HG03442 (cell line): ENCODE measurements around the gene CLEC18A.
"Not testable (repeated sequence)": the region's sequence is repeated elsewhere in the genome, so short reads cannot be mapped to it uniquely, and the experiment has no call there.

Experiments used
- ATAC-seq: cut with Tn5 transposase; IDR thresholded peaks from one replicate; pipeline ENCODE4 v1.9.1; 2021; ENCODE audit warnings: mild to moderate bottlenecking, moderate library complexity; ENCODE audit not compliant: unreplicated experiment

CLEC18A gene

GRCh38 chr16:69930117-69930776, 20.9 kb upstream of the CLEC18A start:
- ATAC-seq, result no peak

DNA sequence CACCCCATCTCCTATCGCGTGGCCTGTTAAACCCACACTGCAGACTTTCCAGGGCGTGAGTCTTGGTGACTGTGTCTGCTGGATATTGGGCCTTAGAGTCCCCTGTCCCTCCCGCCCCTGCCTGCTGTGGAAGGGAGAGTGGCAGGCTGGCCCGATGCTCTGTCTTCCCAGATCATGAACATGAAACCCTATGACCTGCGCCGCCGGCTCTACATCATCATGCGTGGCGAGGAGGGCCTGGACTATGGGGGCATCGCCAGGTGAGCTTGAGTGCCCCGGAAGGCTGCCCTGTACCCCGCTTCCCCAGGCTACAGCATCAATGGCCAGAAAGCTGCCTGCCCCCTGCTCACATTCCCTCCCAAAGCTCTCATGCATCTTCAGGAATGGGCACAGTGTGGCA, 19.5 kb upstream of the CLEC18A start:
- no peak for ATAC-seq

DNA sequence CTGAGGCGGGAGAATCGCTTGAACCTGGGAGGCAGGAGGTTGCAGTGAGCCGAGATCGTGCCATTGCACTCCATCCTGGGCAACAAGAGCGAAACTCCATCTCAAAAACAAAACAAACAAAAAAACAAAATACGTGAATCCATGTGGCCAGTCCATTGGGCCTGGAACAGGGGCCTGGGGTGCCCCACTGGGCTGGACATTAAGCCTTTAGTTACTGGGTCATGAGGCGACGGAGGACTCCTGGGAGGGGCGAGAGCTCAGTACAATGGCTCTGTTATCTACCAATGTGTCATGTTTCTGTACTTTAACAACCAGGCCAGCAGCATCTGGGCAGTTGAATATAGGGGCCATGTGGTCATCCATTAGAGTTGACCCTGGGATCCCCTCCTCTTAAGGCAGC, 18.9 kb upstream of the CLEC18A start:
- ATAC-seq, result no peak

DNA sequence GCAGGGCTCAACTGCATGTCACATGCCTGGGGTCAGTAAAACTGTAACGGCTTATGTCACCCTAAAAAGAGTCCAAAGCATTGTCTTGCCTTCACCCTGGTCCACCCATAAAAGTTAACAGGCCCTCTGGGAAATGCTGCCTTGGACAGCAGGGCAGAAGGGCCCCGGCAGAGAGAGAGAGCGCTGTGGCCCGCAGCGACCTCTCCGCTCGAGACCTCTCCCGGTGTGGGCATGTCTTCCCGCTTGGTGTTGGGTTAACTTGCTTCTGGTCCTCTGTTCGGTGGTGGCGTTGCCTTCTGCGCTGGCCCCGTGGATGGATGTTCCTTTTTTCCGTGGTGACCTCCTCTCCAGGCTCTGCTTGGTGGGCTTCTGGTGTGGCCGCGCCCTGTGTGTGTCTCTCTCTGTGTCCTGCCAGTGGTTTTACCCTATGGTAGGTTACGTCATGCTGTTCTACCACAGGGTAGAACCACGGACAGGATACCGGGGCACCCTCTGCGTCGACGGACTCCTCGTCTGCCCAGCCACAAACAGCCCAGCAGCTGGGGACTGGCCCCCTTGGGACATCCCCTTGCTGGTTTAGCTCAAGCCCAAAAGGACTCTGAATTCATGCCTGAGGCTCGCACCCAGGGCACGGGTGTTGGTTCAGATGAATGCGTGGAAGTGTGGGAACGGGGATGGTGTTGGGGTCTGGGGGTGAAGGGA, 18.3 kb upstream of the CLEC18A start:
- no peak for ATAC-seq

- ATAC-seq, result no peak
These were observed 17.1 kb upstream of the CLEC18A start for GRCh38 chr16:69934044-69934443.

DNA sequence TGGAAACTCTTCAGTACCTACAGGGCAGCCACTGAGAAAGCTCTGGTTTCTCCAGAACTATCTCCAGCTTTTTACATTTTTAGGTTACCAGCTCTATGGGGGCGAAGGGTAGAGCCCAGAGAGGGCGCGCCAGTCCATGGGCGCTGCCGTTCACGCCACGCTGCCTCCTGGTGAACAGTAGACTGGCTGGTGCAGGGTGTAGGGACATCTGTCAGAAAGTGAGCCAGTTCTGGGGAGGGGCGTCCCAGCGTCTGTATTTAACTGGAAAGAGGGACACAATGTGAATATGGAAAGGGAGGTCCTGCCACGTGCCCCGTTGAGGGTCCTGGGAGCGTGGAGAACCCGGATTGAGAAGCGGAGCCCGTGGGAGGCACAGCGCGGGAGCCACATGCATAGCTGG, 16.4 kb upstream of the CLEC18A start:
- no peak for ATAC-seq

DNA sequence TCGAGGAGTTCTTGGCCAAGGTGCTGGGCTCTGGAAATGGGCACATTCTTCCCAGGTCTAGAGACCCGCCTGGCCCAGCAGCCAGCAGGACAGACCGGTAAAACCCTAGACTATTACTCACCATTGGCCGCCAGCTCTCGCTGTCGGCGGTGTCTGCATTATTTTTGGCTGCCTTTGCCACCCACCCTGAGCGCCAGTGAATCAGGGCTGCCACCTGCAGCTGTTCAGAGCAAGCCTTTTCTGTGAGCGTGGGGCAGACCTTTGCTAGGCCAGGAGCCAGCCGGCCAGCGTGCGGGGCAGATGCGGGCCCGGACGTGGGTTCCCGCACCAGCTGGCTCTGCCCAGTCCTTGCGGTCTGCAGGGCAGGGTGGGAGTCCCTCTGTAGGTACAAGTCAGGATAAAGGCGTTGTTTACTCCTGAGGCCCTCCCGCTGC, 15.8 kb upstream of the CLEC18A start:
- no peak for ATAC-seq

- no peak for ATAC-seq
These were observed 15.4 kb upstream of the CLEC18A start for GRCh38 chr16:69935740-69936139.

DNA sequence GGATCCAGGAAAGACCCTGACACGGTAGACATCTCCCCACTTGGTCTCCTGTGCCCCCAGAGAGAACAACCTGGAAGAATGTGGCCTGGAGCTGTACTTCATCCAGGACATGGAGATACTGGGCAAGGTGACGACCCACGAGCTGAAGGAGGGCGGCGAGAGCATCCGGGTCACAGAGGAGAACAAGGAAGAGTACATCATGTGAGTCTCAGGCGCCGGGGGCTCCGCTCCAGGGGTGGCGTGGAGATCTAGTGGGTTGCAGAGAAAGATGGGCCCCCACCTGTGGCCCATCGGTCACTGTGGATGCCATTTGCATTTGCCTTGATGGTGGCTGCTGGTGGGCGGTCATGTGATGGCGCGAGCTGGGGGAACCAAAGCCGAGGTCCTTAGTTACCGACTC, 14.9 kb upstream of the CLEC18A start:
- no peak for ATAC-seq

DNA sequence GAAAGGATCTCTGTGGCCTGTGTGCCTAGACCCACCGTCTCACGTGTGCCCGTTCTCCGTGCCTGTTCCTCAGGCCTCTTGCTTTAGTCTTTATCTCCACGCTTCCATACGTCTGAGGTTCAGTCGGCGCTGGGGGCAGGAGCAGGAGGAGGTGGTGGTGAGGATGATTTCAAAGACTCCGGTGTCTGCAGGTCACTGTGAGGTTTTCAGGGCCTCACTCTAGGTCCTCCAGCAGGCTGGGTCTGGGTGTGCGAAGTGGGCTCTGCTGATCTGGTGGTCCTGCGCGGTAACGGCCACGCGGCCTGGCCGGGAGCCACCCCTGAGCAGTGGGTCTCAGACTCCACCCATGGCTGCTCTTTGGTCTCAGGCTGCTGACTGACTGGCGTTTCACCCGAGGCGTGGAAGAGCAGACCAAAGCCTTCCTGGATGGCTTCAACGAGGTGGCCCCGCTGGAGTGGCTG, 14.4 kb upstream of the CLEC18A start:
- ATAC-seq, result no peak

DNA sequence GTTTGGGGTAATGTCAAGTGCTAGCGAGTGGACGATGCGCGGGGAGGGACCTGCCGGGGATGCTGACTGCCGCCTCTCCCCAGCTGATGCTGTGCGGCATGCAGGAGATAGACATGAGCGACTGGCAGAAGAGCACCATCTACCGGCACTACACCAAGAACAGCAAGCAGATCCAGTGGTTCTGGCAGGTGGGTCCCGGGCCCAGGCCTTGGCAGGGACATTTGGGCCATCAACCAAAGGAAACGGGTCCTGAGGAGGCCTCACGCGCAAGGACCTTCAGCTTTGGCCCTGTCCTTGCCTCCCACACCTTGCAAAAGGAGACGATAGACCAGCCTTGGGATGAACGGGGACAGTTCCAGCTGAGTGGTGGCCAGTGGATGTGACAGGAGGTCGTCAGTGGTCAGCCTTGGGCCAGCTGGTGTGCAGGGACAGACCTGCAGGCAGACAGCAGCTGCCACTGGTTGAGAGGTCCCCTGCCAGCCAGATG, 13.6 kb upstream of the CLEC18A start:
- no peak for ATAC-seq

DNA sequence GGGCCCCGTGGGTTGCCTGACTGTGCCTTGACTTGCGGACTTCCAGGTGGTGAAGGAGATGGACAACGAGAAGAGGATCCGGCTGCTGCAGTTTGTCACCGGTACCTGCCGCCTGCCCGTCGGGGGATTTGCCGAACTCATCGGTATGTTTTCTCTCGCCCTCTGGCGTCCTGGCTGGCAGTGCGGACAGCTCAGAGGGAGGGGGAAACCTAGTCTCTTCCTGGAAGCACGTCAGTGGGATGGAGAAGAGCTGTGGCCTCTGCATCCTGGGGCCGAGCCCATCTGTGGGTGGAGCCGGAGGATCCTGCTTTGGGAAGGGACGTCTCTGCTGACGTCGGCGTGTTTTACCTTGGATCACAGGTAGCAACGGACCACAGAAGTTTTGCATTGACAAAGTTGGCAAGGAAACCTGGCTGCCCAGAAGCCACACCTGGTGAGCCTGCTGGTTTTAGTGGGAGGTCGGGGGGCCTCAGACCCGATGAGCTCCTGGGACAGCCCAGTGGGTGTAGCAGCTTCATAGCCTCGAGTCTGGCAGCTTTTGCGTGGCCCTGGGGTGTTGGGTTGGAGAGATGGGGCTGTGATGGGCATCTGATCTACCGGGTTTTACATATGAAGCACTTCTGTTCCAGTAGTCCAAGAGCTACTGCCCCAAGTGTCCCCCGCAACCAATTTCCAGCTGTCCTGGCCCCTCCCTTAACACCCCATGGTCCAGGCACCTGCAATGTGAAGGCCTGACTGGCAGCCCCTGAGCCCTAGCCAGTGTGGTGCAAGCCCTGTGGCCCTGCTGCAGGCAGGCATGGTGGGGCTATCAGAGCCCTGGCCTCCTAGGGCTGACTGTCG, 11.9 kb upstream of the CLEC18A start:
- no peak for ATAC-seq

DNA sequence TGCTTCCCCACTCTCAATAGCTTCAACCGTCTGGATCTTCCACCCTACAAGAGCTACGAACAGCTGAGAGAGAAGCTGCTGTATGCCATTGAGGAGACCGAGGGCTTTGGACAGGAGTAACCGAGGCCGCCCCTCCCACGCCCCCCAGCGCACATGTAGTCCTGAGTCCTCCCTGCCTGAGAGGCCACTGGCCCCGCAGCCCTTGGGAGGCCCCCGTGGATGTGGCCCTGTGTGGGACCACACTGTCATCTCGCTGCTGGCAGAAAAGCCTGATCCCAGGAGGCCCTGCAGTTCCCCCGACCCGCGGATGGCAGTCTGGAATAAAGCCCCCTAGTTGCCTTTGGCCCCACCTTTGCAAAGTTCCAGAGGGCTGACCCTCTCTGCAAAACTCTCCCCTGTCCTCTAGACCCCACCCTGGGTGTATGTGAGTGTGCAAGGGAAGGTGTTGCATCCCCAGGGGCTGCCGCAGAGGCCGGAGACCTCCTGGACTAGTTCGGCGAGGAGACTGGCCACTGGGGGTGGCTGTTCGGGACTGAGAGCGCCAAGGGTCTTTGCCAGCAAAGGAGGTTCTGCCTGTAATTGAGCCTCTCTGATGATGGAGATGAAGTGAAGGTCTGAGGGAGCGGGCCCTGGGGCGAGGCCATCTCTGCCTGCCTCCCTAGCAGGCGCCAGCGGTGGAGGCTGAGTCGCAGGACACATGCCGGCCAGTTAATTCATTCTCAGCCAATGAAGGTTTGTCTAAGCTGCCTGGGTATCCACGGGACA, 11.1 kb upstream of the CLEC18A start:
- no peak for ATAC-seq

DNA sequence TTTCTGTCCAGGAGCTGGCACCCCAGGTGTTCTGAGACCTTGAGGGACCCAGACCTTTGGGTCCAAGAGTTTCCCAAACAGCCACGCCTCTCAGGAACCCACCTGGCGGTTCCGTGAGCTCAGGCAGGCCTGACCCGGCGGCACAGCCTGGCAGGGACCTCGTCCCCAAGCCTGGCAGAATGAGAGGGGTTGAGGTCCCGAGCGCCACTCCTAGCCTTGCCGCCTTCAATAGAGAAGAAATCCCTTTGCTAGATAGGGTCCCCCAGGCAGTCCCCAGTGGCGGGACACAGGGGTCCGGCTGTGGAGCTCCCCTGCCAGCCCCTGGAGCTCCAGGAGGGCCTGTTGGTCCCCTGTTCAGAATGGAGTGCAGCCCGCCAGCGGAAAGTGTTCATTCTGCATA, 10.5 kb upstream of the CLEC18A start:
- no peak for ATAC-seq

- no peak for ATAC-seq
These were observed 9.7 kb upstream of the CLEC18A start for GRCh38 chr16:69941251-69942098.

GRCh38 chr16:69942099-69942491, 9.0 kb upstream of the CLEC18A start:
- ATAC-seq, result no peak

GRCh38 chr16:69942627-69943170, 8.4 kb upstream of the CLEC18A start:
- no peak for ATAC-seq

DNA sequence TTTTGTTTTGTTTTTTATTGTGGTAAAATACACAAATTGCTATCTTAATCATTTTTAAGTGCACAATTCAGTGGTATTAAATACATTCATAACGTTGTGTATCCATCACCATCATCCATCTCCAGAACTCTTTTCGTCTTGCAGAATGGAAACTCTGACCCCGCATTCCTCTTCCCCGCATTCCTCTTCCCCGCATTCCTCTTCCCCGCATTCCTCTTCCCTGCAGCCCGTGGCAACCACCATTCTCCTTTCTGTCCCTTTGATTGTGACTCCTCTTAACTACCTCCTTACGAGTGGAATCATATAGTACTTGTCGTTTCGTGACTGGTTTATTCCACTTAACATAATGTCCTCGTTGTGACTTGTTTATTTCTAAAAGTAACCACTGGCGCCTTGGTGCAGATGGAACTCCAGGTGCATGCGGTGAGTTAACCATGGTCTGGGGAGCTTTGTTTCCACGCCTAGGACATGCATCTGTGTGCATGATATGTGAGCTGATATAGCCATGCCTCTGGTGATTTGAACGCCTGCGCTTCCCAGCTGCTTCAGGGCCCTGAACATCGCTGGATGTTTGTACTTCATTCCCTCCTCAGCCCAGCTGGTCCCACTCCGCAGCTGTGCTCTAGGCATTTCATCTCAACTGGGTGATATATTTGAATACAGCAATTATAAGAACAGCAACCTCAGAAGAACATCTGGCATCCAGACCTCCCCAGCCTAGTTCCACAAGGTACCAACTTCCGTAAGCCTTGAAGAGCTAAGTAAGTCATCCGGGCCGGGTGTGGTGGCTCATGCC, 7.7 kb upstream of the CLEC18A start:
- ATAC-seq, result not testable (repeated sequence)

DNA sequence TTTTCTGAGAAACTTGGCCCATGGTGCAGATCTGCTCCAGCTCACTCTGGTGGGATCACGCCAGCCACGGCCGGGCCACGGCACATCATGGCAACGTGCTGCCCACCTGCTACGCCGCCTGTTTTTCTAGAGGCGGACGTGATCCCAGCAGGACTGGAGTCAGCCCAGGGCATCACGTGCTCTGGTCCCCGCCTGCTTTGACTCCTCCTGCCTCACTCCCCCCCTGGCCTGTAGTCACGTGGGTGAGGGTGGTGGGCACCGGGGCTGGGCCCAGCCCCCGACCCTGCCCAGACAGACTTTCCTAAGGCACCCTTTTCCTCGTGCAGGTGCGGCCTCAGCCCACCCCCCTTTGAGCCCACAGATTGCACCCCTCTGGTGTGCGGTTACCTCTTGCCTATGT, 723 bp upstream of the CLEC18A start:
- not testable (repeated sequence) for ATAC-seq
